ENCODE results near the gene TSFM. TPM values are rescaled to one million over a fixed set of nuclear protein-coding genes. Genes with fewer than 3 reads are reported as not detected.

TSFM gene
- total RNA-seq, 2 experiments from 2014 or later = 25.8 to 26.9 TPM

- TF ChIP-seq CTCF (IDR thresholded peaks at IDR 0.05) = no peak
- Mint-ChIP-seq H3K4me3 (no peak overlapping the region), H3K4me1 (ENCODE audit: low read depth) (peaks cover 50% of the 10 kb centered on the region), H3K27me3 (peaks cover 35% of the 10 kb centered on the region), H3K27ac (no peak overlapping the region), H3K36me3 (ENCODE audit: low read depth) (peaks cover 23% of the 10 kb centered on the region), H3K9me3 (no peaks in the 10 kb centered on the region)
- ATAC-seq (ENCODE audit: poor library complexity) (no peak), DNase-seq (no peak)
- H3K4me3 ChIP-seq (ENCODE audit: low read length) = no peak overlapping the region
- H3K27me3 ChIP-seq (ENCODE audit: control insufficient read depth in 1 of 2, insufficient read depth in 2 of 2, low read length in 2 of 2) = peaks cover 27 to 31% of the 10 kb centered on the region in 2 experiments
- peaks cover 9% of the 10 kb centered on the region for H3K36me3 ChIP-seq (ENCODE audit: insufficient read depth, low read length)
- peaks cover 49% of the 10 kb centered on the region for H3K4me1 ChIP-seq (ENCODE audit: insufficient read depth, low read length)
- H3K9me3 ChIP-seq (ENCODE audit: control insufficient read depth in 1 of 2, insufficient read depth in 1 of 2, low read length in 2 of 2) = peaks cover 0 to 10% of the 10 kb centered on the region in 2 experiments
- POLR2A ChIA-PET = interaction anchor here (1.6 to 2.5 kb wide), 2 partner anchors 12 to 16 kb away, joined by 3 to 14 read pairs; partner anchors contain the start of gene CDK4
- CTCF ChIA-PET = interaction anchor here (0.9 kb wide), 1 partner anchor 11 kb away, joined by 3 read pairs; no protein-coding TSS in a partner anchor
- intact Hi-C loops (cut with DNase I, micrococcal nuclease) = no loop called here
- H3K27ac ChIP-seq (ENCODE audit: low read depth in 1 of 2, low read length in 2 of 2) = no peak overlapping the region
Observed at GRCh38 chr12:57767876-57768275, 14.7 kb upstream of the TSFM start.

DNA sequence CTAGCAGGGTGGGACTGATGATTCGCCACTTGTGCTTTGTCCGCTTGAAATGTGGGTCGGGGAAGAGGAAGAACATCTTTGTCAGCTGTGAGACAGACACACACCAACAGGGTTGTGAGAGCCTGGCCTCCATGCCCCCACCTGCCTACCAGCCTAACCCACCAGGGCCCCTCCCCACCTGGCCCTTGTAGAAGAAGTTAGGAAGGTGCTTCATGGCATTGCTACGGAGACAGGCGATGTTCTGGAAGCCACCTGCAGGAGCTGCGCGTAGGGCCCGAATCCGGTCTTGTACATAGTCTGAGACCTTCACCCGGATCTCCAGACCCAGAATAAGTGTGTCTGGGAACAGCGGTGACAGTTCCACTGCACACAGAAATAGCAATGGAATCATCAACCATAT is 13.0 kb upstream of the TSFM start:
- intact Hi-C loops (cut with DNase I, micrococcal nuclease) = no loop called here
- CTCF ChIA-PET = no interaction called here

GRCh38 chr12:57770734-57771133 is 11.9 kb upstream of the TSFM start:
- CTCF ChIA-PET = interaction anchor here (0.8 to 2.3 kb wide), 2 partner anchors 12 to 14 kb away, joined by 3 to 9 read pairs; no protein-coding TSS in a partner anchor
- Mint-ChIP-seq H3K4me1 (ENCODE audit: low read depth) (peaks cover 25% of the 10 kb centered on the region), H3K27ac (peak overlapping the region; percentile 93), H3K9me3 (no peaks in the 10 kb centered on the region), H3K27me3 (peaks cover 9% of the 10 kb centered on the region), H3K36me3 (ENCODE audit: low read depth) (peaks cover 23% of the 10 kb centered on the region), H3K4me3 (no peak overlapping the region)
- intact Hi-C loops (cut with DNase I, micrococcal nuclease) = loop anchor here (1.0 to 5.0 kb wide), 3 partner anchors 14 to 77 kb away; partner anchors contain the start of gene CTDSP2 (in 1 of the 2)
- POLR2A ChIA-PET = no interaction called here
- Histone ChIP-seq H3K27ac (ENCODE audit: low read depth in 1 of 2, low read length in 2 of 2) (no peak overlapping the region), H3K4me3 (ENCODE audit: low read length) (no peak overlapping the region), H3K4me1 (ENCODE audit: insufficient read depth, low read length) (peaks cover 41% of the 10 kb centered on the region), H3K9me3 (ENCODE audit: control insufficient read depth in 1 of 2, insufficient read depth in 1 of 2, low read length in 2 of 2) (peaks cover 0 to 9% of the 10 kb centered on the region in 2 experiments), H3K27me3 (ENCODE audit: control insufficient read depth in 1 of 2, insufficient read depth in 2 of 2, low read length in 2 of 2) (peaks cover 12 to 20% of the 10 kb centered on the region in 2 experiments), H3K36me3 (ENCODE audit: insufficient read depth, low read length) (peaks cover 9% of the 10 kb centered on the region)
- no peak for TF ChIP-seq CTCF (IDR thresholded peaks at IDR 0.05)
- DNase-seq (no peak), ATAC-seq (ENCODE audit: poor library complexity) (no peak)

More for the DNA sequence above, 13.0 kb upstream of the TSFM start:
- Histone ChIP-seq H3K36me3 (ENCODE audit: insufficient read depth, low read length) (peaks cover 9% of the 10 kb centered on the region), H3K9me3 (ENCODE audit: control insufficient read depth in 1 of 2, insufficient read depth in 1 of 2, low read length in 2 of 2) (peaks cover 0 to 10% of the 10 kb centered on the region in 2 experiments), H3K27ac (ENCODE audit: low read depth in 1 of 2, low read length in 2 of 2) (no peak overlapping the region), H3K4me3 (ENCODE audit: low read length) (no peak overlapping the region), H3K4me1 (ENCODE audit: insufficient read depth, low read length) (peaks cover 53% of the 10 kb centered on the region), H3K27me3 (ENCODE audit: control insufficient read depth in 1 of 2, insufficient read depth in 2 of 2, low read length in 2 of 2) (peaks cover 23 to 26% of the 10 kb centered on the region in 2 experiments)
- ATAC-seq (ENCODE audit: poor library complexity) = no peak
- POLR2A ChIA-PET = no interaction called here
- H3K27me3 Mint-ChIP-seq = peaks cover 18% of the 10 kb centered on the region
- H3K36me3 Mint-ChIP-seq (ENCODE audit: low read depth) = peaks cover 23% of the 10 kb centered on the region
- DNase-seq = no peak
- H3K4me3 Mint-ChIP-seq = peak overlapping the region; percentile 47
- H3K9me3 Mint-ChIP-seq = no peaks in the 10 kb centered on the region
- TF ChIP-seq CTCF (IDR thresholded peaks at IDR 0.05) = no peak
- H3K4me1 Mint-ChIP-seq (ENCODE audit: low read depth) = peaks cover 37% of the 10 kb centered on the region
- H3K27ac Mint-ChIP-seq = peak overlapping the region; percentile 6

Measured in CD4-positive, alpha-beta T cell (primary cell).